ENCODE measurements around the gene DPH5.
"Not testable (repeated sequence)": the region's sequence is repeated elsewhere in the genome, so short reads cannot be mapped to it uniquely, and the experiment has no call there.

DPH5 gene

DNA sequence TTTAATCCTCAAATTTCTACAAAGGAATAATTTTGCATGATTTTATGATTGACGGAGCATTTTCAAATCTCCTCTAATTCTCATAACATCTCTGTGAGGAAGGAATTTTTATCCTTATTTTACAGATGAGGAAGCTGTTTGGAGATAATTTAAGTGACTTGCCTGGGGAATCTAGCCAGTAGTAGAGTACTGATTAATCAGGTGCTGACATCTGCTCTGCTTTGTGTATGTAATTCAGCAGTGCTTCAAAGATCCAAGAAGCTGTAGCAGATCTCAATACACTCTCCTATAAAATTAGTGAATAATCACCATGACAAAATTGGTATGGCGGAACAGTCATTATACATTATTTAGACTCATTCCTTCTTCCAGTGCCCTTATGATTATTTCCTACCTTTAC is 46.0 kb downstream of the DPH5 start:
- no peak for DNase-seq

DNA sequence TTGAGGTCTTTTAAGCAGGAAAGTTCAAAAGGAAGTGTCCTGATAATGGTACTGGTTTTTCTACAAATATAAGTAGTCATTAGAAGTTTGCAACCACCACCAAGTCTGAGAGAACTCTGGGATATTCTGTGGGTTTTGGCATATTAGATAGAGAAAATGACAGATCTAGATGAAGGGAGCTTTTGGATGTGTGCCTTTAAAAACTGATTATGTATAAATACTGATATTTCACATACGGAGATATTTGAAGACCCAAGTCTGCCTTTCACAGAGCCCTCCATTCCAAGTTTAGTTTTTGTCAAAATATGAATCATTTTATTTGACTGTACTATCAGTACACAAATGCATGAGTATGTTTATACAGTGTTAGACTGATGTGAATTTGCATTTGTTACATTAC is 48.6 kb downstream of the DPH5 start:
- DNase-seq, result no peak

DNA sequence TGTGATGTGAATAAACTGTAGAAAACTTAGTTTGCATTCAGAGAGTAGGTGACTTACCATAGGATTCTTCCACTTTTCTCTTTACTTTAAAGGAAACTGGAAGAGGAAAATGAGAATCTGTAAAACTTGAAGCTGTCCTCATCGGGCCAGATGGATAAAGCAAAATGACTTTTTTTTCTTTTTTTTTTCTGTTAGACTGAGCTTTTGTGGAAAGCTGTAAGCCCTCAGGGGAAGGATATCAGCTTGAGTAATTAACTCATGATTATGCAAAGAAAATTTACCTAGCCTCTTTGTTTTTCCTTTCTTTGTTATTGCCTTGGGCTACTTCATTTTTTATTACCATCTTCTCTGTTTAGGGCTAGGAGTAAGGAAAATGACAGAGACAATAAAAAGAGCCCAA is 53.4 kb downstream of the DPH5 start:
- DNase-seq, result no peak

GRCh38 chr1:100971021-100971420 is 54.6 kb downstream of the DPH5 start:
- no peak for DNase-seq

DNA sequence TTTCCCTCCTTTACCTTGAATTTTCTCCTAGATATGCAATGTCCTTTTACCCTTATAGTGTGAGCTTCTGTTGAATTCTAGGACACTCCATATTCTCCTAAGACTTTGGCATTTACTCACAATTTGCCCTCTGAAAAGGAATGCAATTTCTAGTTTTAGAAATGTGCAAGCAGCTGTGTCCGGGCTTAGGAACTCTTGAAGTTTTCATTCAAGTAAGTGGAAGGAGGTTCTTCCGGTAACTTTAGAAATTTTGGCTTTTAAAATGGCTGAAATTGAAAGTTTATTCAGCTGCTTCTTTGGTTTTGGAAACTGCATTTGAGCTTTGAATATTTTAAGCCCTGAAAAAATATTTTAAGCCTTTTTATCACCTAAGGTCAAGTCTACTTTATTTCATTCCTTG is 56.3 kb downstream of the DPH5 start:
- DNase-seq, result no peak

DNA sequence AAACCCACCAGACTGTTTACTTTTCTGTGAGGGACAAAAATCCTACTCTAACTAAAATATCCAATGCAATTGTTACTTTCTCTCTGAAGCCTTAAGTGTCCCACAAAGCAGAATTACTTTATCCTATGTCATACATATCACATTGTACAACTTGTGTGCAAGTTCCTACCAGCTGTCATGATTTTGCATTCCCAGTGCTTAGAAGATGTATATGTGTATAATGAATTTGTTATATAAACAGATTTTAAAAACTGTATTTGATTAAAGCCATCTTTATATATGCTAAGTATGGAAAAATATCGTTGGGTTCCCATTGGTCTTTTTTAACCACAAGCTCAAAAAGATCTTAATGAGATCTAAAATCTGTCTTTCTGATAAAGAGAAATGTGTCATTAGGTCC is 57.0 kb downstream of the DPH5 start:
- DNase-seq, result no peak

DNA sequence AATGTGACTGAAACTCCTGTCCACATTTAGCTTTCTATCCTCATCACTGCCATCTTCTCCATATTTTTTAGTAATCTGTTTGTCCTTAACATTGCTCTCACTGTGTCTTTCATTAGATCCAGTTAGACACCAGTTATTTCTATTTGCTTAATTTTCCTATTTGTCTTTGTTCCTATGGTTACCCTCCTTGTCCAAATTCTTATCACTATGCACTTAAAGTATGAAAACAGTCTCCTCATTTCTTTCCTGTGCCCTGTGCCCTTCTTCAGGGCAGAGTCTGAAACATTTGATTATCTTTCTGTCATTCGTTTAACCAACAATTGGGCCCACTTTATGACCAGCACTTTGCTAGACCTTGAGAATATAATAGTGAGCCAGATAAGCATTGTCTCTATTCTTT is 65.5 kb downstream of the DPH5 start:
- DNase-seq, result no peak

GRCh38 chr1:100959502-100960060 is 66.0 kb downstream of the DPH5 start:
- DNase-seq, result no peak

DNA sequence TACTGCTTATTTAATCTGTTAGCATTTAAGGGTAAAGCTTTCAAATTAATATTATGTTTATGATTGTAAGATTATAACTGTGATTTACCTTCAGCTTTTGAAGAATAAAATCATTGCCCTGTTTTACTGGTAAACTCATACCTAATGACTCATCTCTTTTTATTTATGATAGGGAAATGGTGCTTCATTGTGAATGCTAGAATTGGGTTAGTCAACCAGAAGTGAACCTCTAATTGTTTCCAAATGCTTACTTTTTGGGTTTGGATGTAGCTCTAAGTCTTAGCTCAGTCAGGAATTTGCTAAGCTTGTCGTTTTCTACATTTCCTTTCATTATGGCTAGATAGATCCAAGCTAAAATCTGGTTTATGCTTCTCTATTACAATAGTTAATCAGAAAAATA is 70.3 kb downstream of the DPH5 start:
- DNase-seq, result no peak

- DNase-seq, result no peak
Measured at GRCh38 chr1:100953960-100954730, 71.4 kb downstream of the DPH5 start.

DNA sequence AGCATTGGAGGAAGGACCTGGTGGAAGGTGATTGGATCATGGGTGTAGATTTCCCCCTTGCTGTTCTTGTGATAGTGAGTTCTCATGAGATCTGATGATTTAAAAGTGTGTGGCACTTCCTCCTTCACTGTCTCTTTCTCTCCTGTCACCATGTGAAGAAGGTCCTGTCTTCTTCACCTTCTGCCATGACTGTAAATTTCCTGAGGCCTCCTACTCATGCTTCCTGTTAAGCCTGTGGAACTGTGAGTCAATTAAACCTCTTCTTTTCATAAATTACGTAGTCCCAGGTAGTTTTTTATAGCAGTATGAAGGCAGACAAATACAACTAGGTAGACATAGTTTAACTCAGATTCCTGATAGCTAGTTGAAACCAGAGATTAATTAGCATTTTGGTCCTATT is 72.6 kb downstream of the DPH5 start:
- not testable (repeated sequence) for DNase-seq

DNA sequence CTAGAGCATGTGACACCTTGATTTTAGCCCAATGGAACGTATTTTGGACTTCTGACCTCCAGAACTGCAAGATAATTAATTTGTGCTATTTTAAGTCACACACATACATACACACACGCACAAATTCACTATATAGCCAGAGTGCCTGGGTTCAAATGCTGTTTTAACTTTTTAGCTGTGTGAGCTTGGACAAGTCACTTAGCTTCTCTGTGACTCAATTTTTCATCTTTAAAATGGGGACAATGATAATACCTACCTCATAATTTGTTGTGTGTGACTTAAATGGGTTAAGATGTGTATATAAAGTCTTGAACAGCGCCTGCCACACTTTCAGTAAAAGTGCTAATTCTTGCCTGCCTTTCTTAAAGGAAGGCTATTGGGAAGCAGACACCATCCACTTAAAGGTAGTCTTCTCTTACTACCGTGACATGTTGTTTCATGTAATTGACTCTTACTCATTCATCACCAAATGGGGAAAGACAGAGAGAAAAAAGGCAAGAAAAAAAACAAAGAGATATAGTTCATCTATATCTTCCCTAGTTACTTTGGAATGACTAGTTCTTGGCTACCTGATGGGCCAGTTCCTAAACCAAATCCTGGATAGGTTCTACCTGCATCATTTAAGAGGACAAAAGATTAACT is 73.4 kb downstream of the DPH5 start:
- no peak for DNase-seq

GRCh38 chr1:100950781-100951180 is 74.8 kb downstream of the DPH5 start:
- no peak for DNase-seq

DNA sequence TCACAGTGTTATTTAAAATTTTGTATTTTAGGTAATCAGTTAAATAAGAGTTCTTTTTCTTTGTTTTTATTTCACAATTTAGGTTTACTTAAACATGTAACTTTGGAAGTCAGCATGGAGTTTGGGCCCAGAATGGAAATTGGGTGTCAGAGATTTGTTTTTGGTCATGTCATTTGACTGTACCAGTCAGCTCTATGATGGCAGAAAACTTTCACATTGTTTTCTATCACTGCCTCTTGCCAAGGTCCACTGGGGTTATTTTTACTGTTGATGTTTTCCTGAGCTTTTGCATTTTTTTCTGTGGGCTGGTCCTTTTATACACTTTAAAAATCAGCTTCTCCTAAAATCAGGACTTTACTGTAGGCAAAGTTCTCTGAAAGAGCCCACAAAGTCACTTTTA is 75.2 kb downstream of the DPH5 start:
- DNase-seq, result no peak

- peak; percentile 80 to 84 for DNase-seq
Measured at GRCh38 chr1:100949515-100950158, 75.9 kb downstream of the DPH5 start.

DNA sequence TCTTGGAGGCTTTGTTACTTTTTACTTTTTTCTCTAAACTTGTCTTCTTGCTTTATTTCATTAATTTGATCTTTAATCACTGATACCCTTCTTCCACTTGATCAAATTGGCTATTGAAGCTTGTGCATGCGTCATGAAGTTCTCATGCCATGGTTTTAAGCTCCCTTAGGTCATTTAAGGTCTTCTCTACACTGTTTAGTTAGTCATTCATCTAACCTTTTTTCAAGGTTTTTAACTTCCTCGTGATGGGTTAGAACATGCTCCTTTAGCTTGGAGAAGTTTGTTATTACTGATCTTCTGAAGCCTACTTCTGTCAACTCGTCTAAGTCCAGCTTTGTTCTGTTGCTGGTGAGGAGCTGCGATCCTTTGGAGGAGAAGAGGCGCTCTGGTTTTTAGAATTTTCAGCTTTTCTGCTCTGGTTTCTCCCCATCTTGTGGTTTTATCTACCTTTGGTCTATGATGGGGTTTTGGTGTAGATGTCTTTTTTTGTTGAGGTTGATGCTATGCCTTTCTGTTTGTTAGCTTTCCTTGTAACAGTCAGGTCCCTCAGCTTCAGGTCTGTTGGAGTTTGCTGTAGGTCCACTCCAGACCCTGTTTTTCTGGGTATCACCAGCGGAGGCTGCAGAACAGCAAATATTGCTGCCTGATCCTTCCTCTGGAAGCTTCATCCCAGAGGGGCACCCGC is 76.7 kb downstream of the DPH5 start:
- not testable (repeated sequence) for DNase-seq

GRCh38 chr1:100947816-100948215 is 77.8 kb downstream of the DPH5 start:
- DNase-seq, result not testable (repeated sequence)

- not testable (repeated sequence) for DNase-seq
Measured at GRCh38 chr1:100946064-100946463, 79.5 kb downstream of the DPH5 start.

GRCh38 chr1:100943533-100943932 is 82.1 kb downstream of the DPH5 start:
- DNase-seq, result no peak

DNA sequence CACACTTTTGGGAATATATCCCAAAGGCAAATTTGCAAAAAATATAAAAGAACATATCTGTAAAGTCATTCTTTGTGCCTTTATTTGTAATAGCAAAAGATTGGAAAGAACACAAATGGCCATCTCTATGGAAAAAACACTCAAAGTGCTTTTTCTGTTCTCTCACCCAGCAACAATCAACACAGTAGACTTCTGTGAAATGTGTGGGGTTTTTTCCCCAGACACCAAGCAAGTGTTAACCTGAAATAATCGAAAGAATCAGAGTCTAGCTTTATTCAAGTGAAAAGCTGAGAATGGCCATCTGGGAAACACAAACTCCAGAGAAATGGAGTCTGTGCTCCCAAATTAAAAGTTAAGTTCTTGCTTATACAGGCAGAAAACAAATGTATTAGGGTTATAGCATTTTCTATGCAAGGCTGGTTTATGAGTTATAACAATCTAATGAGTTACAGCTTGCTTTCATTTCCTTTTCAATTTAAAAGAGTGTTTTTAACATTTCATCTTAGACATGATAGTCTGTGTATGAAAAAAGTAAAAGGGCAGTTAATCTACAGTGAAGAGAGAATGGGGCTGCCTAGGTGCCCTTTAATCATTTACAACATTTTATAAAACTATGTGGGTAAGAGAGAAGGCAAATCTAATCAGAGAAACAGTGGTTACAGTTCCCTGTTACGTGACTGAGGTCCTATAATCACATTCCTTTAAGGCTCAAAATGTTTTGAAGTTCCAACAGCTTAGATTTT is 83.1 kb downstream of the DPH5 start:
- DNase-seq, result no peak

GRCh38 chr1:100941580-100942216 is 83.9 kb downstream of the DPH5 start:
- no peak for DNase-seq

DNA sequence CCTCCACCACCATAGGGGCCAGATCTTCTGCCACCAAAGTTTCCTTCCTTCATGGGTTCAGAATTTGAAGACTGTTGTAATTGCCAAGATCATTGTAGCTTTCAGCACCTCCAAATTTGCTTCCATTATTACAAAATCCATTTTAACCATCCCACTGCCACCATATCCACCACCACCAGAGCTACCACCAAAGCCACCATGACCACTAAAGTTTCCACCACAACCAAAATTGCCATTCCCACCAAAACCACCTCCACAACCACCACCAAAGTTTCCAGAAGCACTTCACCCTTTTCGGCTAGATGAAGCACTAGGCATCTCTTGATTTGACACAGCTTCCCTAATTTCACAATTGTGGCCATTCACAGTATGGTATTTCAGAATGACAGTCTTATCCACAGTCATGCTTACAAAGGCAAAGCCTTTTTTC is 84.5 kb downstream of the DPH5 start:
- DNase-seq, result no peak
